HepG2 (cell line): Measurements from ENCODE around the gene DNLZ. TPM values are rescaled to one million over a fixed set of nuclear protein-coding genes. Genes with fewer than 3 reads are reported as not detected.

Experiments used
- ATAC-seq: fragments of 200-7000 bp; cut with Tn5 transposase; 3 replicates; pipeline ENCODE4 v1.9.1; 2020; ENCODE audit warnings: mild to moderate bottlenecking, moderate library complexity
- BruUV-seq: library from RNA; stranded (reverse); fragments of 400-500 nt; replicated peaks from 2 replicates; lab custom pipeline; 2021; lab: Mats Ljungman, UMichigan
- CTCF ChIA-PET: fragments of 300-600 bp; formaldehyde crosslinking; extraction: SDS; loops from one replicate; lab custom pipeline; 2021; ENCODE audit warnings: low total read pairs, inconsistent platforms, low intra/inter-chr PET ratio; lab: Yijun Ruan, JAX
- POLR2A ChIA-PET: fragments of 350-600 bp; sonication (Branson Sonifier 250); formaldehyde crosslinking; loops from one replicate; lab custom pipeline; 2020; ENCODE audit warnings: antibody characterized with exemption, inconsistent platforms; lab: Yijun Ruan, JAX
- DNase-seq: peaks from one replicate; pipeline ENCODE4 v3.0.0-alpha.2; 2015; ENCODE audit warnings: low spot score
- FAIRE-seq: peaks from 3 replicates; lab custom pipeline; 2011; peaks lifted over from hg19 to GRCh38; lab: Jason Lieb, UNC
- H2AFZ ChIP-seq: one replicate; pipeline ENCODE4 v1.6.1; 2011; ENCODE audit warnings: low read length, inconsistent platforms
- H3K27ac ChIP-seq: fragments of 300-600 bp; 3 replicates; pipeline ENCODE4 v1.8.0; 2011; ENCODE audit warnings: mixed run types, mild to moderate bottlenecking, mixed read lengths, low read length, inconsistent platforms; ENCODE audit not compliant: insufficient read depth; ENCODE audit errors: extremely low read length
- H3K27me3 ChIP-seq, 2 experiments: fragments of 200-600 bp in 1 of 2; 2 replicates in 1 of 2; 3 replicates in 1 of 2; pipeline versions ENCODE4 v1.6.0 to v1.8.0; 2011; ENCODE audit warnings: low read length in 2 of 2, mild to moderate bottlenecking in 2 of 2, moderate library complexity in 2 of 2, inconsistent platforms in 1 of 2; ENCODE audit not compliant: insufficient read depth in 2 of 2, control insufficient read depth in 1 of 2
- H3K36me3 ChIP-seq, 2 experiments: fragments of 200-600 bp in 1 of 2; replicated peaks in 1 of 2; 2 replicates in 1 of 2; 3 replicates in 1 of 2; pipeline versions ENCODE4 v1.5.1 to v1.8.0; 2011; ENCODE audit warnings: low read length in 2 of 2, inconsistent platforms in 1 of 2; ENCODE audit not compliant: insufficient read depth in 2 of 2, control insufficient read depth in 1 of 2
- H3K4me1 ChIP-seq: 2 replicates; pipeline ENCODE4 v1.5.1; 2012; ENCODE audit warnings: low read length, inconsistent platforms; ENCODE audit not compliant: insufficient read depth
- H3K4me2 ChIP-seq: 2 replicates; pipeline ENCODE4 v1.6.0; 2011; ENCODE audit warnings: low read depth, low read length, inconsistent platforms
- H3K4me3 ChIP-seq, 3 experiments: fragments of 200-600 bp in 1 of 3; sonication (generic), shearing (Covaris generic) in 1 of 3; replicated peaks in 1 of 3; 2 replicates each; pipeline ENCODE4 v1.5.1; 2011 to 2016; ENCODE audit warnings: low read length in 3 of 3, inconsistent platforms in 2 of 3, low read depth in 2 of 3, mild to moderate bottlenecking in 2 of 3, control low read depth in 1 of 3, mixed read lengths in 1 of 3; ENCODE audit not compliant: insufficient read depth in 1 of 3
- H3K79me2 ChIP-seq: one replicate; pipeline ENCODE4 v1.6.1; 2011; ENCODE audit warnings: low read length, inconsistent platforms; ENCODE audit not compliant: insufficient read depth
- H3K9ac ChIP-seq: 2 replicates; pipeline ENCODE4 v1.6.0; 2011; ENCODE audit warnings: mild to moderate bottlenecking, low read depth, low read length, inconsistent platforms; ENCODE audit not compliant: insufficient read depth
- H3K9me3 ChIP-seq: 2 replicates; pipeline ENCODE4 v1.5.1; 2012; ENCODE audit warnings: mild to moderate bottlenecking, low read length
- H4K20me1 ChIP-seq: 2 replicates; pipeline ENCODE4 v1.6.0; 2011; ENCODE audit warnings: inconsistent platforms, mild to moderate bottlenecking, low read length, moderate library complexity; ENCODE audit not compliant: insufficient read depth
- HIVEP1 ChIP-seq: sonication (generic); formaldehyde crosslinking; IDR thresholded peaks from 2 replicates; pipeline ENCODE4 v1.4.0; 2020; ENCODE audit warnings: mild to moderate bottlenecking, missing genetic modification reagents
- RFXAP ChIP-seq: sonication (generic); formaldehyde crosslinking; IDR thresholded peaks from 2 replicates; pipeline ENCODE4 v1.4.0; 2020; ENCODE audit warnings: missing genetic modification reagents, borderline replicate concordance
- ZSCAN12 ChIP-seq: sonication (generic); formaldehyde crosslinking; IDR thresholded peaks from 2 replicates; pipeline ENCODE4 v1.9.0; 2021; ENCODE audit warnings: mild to moderate bottlenecking, missing genetic modification reagents
- WGBS: methylation state at CpG from one replicate; pipeline ENCODE4 v1.1.6; 2017; ENCODE audit warnings: low lambda C conversion rate; 5-methylcytosine and 5-hydroxymethylcytosine counted together
- in situ Hi-C: cut with HindIII; loops from 2 replicates; pipeline ENCODE4 v1.10.0; 2017; ENCODE audit warnings: low pct_unique_long_range_greater_than_20kb; ENCODE audit not compliant: extremely low pct_ligation_motif_present
- intact Hi-C: fragments of 100-400 bp; cut with micrococcal nuclease; formaldehyde crosslinking; loops from one replicate; pipeline ENCODE4 v1.10.0; 2022; ENCODE audit not compliant: unreplicated experiment
- polyA plus RNA-seq, 8 experiments: library from polyadenylated mRNA; depleted of rRNA in 3 of 8; stranded (reverse) in 7 of 8; unstranded in 1 of 8; fragments of >200 nt; fragmentation: Illumina TruSeq in 4 of 8; extraction: Trizol in 4 of 8; gene quantifications; 2 replicates each; pipeline versions ENCODE4 v1.2.1 to v1.2.3, GENCODE V29; 2011 to 2016; ENCODE audit warnings: low read depth in 4 of 8, missing spikeins in 1 of 8, mixed read lengths in 1 of 8; ENCODE audit not compliant: insufficient read depth in 1 of 8
- total RNA-seq, 5 experiments: library from RNA; depleted of rRNA; stranded (reverse); fragments of >200 nt; fragmentation: Illumina TruSeq; extraction: Trizol; gene quantifications; 2 replicates each; pipeline ENCODE4 v1.2.3, GENCODE V29; 2016; ENCODE audit warnings: low read depth in 1 of 5
- TF ChIP-seq, protein P1 (sequence below): IDR thresholded peaks from 2 replicates; pipeline ENCODE4 v1.6.1; 2016; ENCODE audit warnings: low read depth, borderline replicate concordance
- TF ChIP-seq, protein P2 (sequence below): sonication (generic); formaldehyde crosslinking; IDR thresholded peaks from 2 replicates; pipeline ENCODE4; 2020; ENCODE audit warnings: missing genetic modification reagents, mild to moderate bottlenecking, borderline replicate concordance
- TF ChIP-seq, protein P3 (sequence below): sonication (generic); formaldehyde crosslinking; conservative IDR thresholded peaks from 2 replicates; pipeline ENCODE4 v1.5.0; 2020; ENCODE audit warnings: missing genetic modification reagents

DNLZ gene
- total and polyA plus RNA-seq, 2 of the 13 experiments (the other 11 are each of a cell fraction or from before 2014, with no cell fraction given): 3.4 to 8.0 TPM

DNA sequence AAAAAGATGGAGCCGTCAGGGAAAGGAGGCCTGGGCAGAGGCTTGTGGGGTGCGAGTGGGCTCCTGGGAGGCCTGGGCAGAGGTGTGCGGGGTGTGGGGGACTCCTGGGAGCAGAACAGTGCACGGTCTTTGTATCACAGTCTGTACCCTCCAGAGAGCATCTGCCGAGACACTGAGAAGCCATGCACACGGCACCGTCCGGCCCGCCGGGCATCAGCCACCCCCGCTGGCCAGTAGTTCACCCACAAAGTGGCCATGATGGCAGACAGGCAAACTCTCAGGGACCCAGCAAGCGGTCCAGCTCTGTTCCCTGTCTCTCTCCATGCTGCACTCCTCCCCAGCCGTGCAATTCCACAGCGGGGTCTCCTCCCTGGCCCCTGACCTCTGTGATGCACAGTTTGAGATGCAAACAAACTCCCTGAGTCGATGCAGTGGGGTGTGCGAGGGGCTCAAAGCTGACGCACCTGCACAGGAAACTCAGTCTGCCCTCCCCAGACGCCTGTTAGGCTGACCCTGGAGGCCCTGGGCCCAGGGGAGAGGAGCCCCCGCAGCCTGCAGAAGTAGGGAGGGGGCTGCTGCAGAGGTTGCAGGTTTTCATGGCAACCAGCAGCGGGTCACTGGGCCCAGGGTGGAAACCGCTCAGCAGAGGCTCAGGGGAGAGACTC lies 45.3 kb downstream of the DNLZ start (continued):
- TF ChIP-seq, protein P1, sequence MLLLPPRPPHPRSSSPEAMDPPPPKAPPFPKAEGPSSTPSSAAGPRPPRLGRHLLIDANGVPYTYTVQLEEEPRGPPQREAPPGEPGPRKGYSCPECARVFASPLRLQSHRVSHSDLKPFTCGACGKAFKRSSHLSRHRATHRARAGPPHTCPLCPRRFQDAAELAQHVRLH (CRISPR knock-in tag): no peak
- TF ChIP-seq RFXAP (CRISPR knock-in tag) (no peak), ZSCAN12 (CRISPR knock-in tag) (no peak), HIVEP1 (CRISPR knock-in tag) (no peak)

DNA sequence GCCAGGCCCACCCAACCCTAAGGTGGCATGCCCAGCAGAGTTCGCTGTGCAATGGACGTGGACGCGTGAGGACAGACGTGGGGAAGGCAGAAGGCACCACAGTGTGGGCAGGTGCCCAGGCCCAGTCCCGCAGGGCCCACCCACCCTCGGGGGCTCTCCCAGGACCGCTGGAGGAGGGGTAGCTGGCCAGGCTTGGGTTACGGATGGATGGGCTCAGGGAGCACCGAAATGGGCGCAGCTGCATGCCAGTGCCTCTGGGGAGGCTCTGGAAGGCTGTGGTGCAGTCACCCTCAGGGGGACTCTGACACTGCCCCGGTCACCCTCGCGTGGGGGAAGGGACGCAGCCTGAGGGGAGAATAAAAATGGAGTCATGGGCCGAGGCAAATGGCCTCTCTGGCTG lies 45.8 kb downstream of the DNLZ start:
- ChIA-PET CTCF (no interaction called here), POLR2A (no interaction called here)
- Histone ChIP-seq H3K27me3 (peaks cover 4 to 14% of the 10 kb centered on the region in 2 experiments; a peak in 4 of 5 replicates), H3K4me3 (no peak overlapping the region), H3K4me1 (peaks cover 21% of the 10 kb centered on the region), H3K79me2 (no peaks in the 10 kb centered on the region), H3K9me3 (peaks cover 16% of the 10 kb centered on the region), H3K36me3 (no peaks in the 10 kb centered on the region), H4K20me1 (no peaks in the 10 kb centered on the region), H3K27ac (no peak overlapping the region), H3K4me2 (no peak overlapping the region), H3K9ac (no peak overlapping the region), H2AFZ (no peak overlapping the region)
- TF ChIP-seq, protein P2, sequence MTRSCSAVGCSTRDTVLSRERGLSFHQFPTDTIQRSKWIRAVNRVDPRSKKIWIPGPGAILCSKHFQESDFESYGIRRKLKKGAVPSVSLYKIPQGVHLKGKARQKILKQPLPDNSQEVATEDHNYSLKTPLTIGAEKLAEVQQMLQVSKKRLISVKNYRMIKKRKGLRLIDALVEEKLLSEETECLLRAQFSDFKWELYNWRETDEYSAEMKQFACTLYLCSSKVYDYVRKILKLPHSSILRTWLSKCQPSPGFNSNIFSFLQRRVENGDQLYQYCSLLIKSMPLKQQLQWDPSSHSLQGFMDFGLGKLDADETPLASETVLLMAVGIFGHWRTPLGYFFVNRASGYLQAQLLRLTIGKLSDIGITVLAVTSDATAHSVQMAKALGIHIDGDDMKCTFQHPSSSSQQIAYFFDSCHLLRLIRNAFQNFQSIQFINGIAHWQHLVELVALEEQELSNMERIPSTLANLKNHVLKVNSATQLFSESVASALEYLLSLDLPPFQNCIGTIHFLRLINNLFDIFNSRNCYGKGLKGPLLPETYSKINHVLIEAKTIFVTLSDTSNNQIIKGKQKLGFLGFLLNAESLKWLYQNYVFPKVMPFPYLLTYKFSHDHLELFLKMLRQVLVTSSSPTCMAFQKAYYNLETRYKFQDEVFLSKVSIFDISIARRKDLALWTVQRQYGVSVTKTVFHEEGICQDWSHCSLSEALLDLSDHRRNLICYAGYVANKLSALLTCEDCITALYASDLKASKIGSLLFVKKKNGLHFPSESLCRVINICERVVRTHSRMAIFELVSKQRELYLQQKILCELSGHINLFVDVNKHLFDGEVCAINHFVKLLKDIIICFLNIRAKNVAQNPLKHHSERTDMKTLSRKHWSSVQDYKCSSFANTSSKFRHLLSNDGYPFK: peak; percentile 73; the same call in 1 of the 2 replicates
- TF ChIP-seq, protein P3, sequence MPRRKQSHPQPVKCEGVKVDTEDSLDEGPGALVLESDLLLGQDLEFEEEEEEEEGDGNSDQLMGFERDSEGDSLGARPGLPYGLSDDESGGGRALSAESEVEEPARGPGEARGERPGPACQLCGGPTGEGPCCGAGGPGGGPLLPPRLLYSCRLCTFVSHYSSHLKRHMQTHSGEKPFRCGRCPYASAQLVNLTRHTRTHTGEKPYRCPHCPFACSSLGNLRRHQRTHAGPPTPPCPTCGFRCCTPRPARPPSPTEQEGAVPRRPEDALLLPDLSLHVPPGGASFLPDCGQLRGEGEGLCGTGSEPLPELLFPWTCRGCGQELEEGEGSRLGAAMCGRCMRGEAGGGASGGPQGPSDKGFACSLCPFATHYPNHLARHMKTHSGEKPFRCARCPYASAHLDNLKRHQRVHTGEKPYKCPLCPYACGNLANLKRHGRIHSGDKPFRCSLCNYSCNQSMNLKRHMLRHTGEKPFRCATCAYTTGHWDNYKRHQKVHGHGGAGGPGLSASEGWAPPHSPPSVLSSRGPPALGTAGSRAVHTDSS (CRISPR knock-in tag): no peak
- in situ Hi-C loops (no loop called here), intact Hi-C loops (no loop called here)
- DNase-seq (no peak), ATAC-seq (no peak), FAIRE-seq (no peak)
- no TSS peak for BruUV-seq
- 59% methylated on average over 10 of the region's 16 CpGs for WGBS
